GM23248 (cell line): Measurements from ENCODE around the gene NUTF2.

ENCODE experiments used
- EZH2 ChIP-seq: fragments of 200-600 bp; sonication (generic); IDR thresholded peaks from 2 replicates; pipeline ENCODE4 v1.6.1; 2018; ENCODE audit warnings: antibody characterized with exemption, mild to moderate bottlenecking; ENCODE audit not compliant: insufficient read depth, poor library complexity, severe bottlenecking
- EZH2phosphoT487 ChIP-seq: fragments of 200-600 bp; sonication (generic); IDR thresholded peaks from 2 replicates; pipeline ENCODE4 v1.6.1; 2018; ENCODE audit warnings: antibody characterized with exemption, moderate library complexity, mild to moderate bottlenecking, low read depth; ENCODE audit not compliant: insufficient read depth

DNA sequence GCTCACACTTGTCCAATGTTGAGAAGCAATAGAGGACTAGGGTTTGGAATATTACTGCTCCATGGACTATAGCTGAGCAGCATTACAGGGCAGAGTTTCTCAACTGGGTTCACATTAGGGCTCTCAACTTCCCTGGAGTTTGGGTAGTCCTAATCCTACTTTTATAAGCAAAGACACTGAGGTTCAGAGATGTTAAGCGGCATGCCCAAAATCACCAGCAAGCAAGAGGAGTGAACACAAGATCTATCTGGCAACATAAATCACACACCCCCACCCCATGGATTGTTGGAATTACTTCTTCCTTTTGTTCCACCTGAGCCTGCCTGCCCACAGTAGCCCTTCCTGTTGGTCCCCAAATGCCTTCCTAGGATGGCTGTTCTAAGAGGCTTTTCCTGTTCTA is 34.8 kb upstream of the NUTF2 start:
- TF ChIP-seq EZH2 (no peak), EZH2phosphoT487 (no peak)
